Duodenal mucosa (tissue), 2 donors: ENCODE data around the gene LYPD6.
"Not testable (repeated sequence)": the region's sequence is repeated elsewhere in the genome, so short reads cannot be mapped to it uniquely, and the experiment has no call there.

ENCODE experiments used
- H3K27ac ChIP-seq: one replicate; pipeline ENCODE4 v1.7.0; 2013; ENCODE audit warnings: low read depth, low read length
- H3K27me3 ChIP-seq, 2 donors: one replicate each; pipeline ENCODE4 v1.7.0; 2013; ENCODE audit warnings: low read length in 2 of 2, control low read depth in 1 of 2; ENCODE audit not compliant: insufficient read depth in 2 of 2, control insufficient read depth in 1 of 2
- H3K36me3 ChIP-seq, 2 donors: one replicate each; pipeline ENCODE4 v1.7.0; 2013; ENCODE audit warnings: low read length in 2 of 2, control low read depth in 1 of 2; ENCODE audit not compliant: insufficient read depth in 2 of 2, control insufficient read depth in 1 of 2
- H3K4me1 ChIP-seq, 2 donors: one replicate each; pipeline ENCODE4 v1.7.0; 2013; ENCODE audit warnings: low read length in 2 of 2, control low read depth in 1 of 2; ENCODE audit not compliant: insufficient read depth in 2 of 2, control insufficient read depth in 1 of 2
- H3K4me3 ChIP-seq, 2 donors: one replicate each; pipeline ENCODE4 v1.7.0; 2013; ENCODE audit warnings: low read length in 2 of 2, low read depth in 1 of 2
- H3K9ac ChIP-seq, 2 donors: one replicate each; pipeline ENCODE4 v1.7.0; 2013; ENCODE audit warnings: low read length in 2 of 2, low read depth in 1 of 2
- H3K9me3 ChIP-seq, 2 donors: one replicate each; pipeline ENCODE4 v1.7.0; 2013; ENCODE audit warnings: low read length in 2 of 2, control low read depth in 1 of 2; ENCODE audit not compliant: control insufficient read depth in 1 of 2

The LYPD6 gene

GRCh38 chr2:149487189-149487588 lies 156.8 kb downstream of the LYPD6 start:
- Histone ChIP-seq H3K36me3 (no peaks in the 10 kb centered on the region), H3K4me1 (no peaks in the 10 kb centered on the region), H3K27ac (no peak overlapping the region)

GRCh38 chr2:149488706-149489440 lies 158.5 kb downstream of the LYPD6 start:
- H3K4me1 ChIP-seq: no peaks in the 10 kb centered on the region
- H3K36me3 ChIP-seq: no peaks in the 10 kb centered on the region
- no peaks in the 10 kb centered on the region for H3K9me3 ChIP-seq
- H3K4me3 ChIP-seq: no peak overlapping the region
- no peak overlapping the region for H3K9ac ChIP-seq
- peaks cover 0 to 9% of the 10 kb centered on the region in 2 donors for H3K27me3 ChIP-seq
- no peak overlapping the region for H3K27ac ChIP-seq

More at GRCh38 chr2:149487189-149487588, 156.8 kb downstream of the LYPD6 start:
- Histone ChIP-seq H3K4me3 (no peak overlapping the region), H3K27me3 (peaks cover 0 to 9% of the 10 kb centered on the region in 2 donors), H3K9me3 (no peaks in the 10 kb centered on the region), H3K9ac (no peak overlapping the region)

DNA sequence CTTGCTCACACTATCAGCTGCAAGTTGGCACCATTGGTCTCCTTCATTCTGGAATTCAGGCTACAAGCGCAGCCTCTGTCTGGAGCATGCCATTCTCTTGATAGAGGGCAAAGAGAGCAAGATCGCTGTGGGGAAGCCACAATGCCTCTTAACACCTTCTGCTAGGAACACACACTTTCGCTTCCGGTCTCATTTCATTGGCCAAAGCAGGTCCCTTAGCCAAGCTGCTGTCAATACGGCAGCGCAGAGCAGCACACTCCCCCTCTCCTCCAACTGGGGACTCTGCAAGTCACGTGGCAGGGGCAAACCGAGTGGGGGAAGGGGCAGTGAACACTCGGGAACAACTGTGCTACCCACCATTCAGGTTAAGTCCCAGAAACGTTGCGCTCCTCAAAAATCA lies 159.1 kb downstream of the LYPD6 start:
- Histone ChIP-seq H3K27ac (no peak overlapping the region), H3K27me3 (peaks cover 0 to 9% of the 10 kb centered on the region in 2 donors), H3K4me3 (no peak overlapping the region), H3K9me3 (no peaks in the 10 kb centered on the region), H3K9ac (no peak overlapping the region), H3K36me3 (no peaks in the 10 kb centered on the region), H3K4me1 (no peaks in the 10 kb centered on the region)

- no peaks in the 10 kb centered on the region for H3K4me1 ChIP-seq
- no peak overlapping the region for H3K4me3 ChIP-seq
- no peak overlapping the region for H3K27ac ChIP-seq
- H3K9ac ChIP-seq: no peak overlapping the region
- H3K27me3 ChIP-seq: peaks cover 0 to 9% of the 10 kb centered on the region in 2 donors
- H3K36me3 ChIP-seq: no peaks in the 10 kb centered on the region
- no peaks in the 10 kb centered on the region for H3K9me3 ChIP-seq
Measured at GRCh38 chr2:149490296-149490695, 159.9 kb downstream of the LYPD6 start.

- Histone ChIP-seq H3K4me3 (no peak overlapping the region), H3K36me3 (no peaks in the 10 kb centered on the region), H3K27me3 (peaks cover 0 to 9% of the 10 kb centered on the region in 2 donors), H3K9ac (no peak overlapping the region), H3K9me3 (no peaks in the 10 kb centered on the region), H3K4me1 (no peaks in the 10 kb centered on the region), H3K27ac (no peak overlapping the region)
Measured at GRCh38 chr2:149492923-149493322, 162.5 kb downstream of the LYPD6 start.

DNA sequence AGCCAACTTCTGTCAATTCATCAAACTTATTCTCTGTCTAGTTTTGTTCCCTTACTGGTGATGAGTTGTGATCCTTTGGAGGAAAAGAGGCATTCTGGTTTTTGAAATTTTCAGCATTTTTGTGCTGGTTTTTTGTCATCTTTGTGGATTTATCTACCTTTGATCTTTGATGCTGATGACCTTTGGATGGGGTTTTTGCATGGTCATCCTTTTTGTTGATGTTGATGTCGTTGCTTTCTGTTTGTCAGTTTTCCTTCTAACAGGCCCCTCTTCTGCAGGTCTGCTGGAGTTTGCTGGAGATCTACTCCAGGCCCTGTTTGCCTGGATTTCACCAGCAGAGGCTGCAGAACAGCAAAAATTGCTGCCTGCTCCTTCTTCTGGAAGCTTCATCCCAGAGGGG lies 168.8 kb downstream of the LYPD6 start:
- H3K4me3 ChIP-seq, H3K9ac ChIP-seq, H3K27ac ChIP-seq, H3K27me3 ChIP-seq, H3K9me3 ChIP-seq, H3K4me1 ChIP-seq, H3K36me3 ChIP-seq: not testable (repeated sequence)

DNA sequence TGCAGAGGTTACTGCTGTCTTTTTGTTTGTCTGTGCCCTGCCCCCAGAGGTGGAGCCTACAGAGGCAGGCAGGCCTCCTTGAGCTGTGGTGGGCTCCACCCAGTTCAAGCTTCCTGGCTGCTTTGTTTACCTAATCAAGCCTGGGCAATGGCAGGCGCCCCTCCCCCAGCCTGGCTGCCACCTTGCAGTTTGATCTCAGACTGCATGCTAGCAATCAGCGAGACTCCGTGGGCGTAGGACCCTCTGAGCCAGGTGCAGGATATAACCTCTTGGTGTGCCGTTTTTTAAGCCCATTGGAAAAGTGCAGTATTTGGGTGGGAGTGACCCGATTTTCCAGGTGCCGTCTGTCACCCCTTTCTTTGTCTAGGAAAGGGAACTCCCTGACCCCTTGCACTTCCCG lies 176.4 kb downstream of the LYPD6 start:
- not testable (repeated sequence) for H3K9me3 ChIP-seq, H3K27me3 ChIP-seq, H3K27ac ChIP-seq, H3K4me1 ChIP-seq, H3K4me3 ChIP-seq, H3K36me3 ChIP-seq, H3K9ac ChIP-seq

- Histone ChIP-seq H3K36me3 (no peaks in the 10 kb centered on the region), H3K4me1 (no peaks in the 10 kb centered on the region), H3K27me3 (peaks cover 0 to 4% of the 10 kb centered on the region in 2 donors), H3K4me3 (no peak overlapping the region), H3K9ac (no peak overlapping the region), H3K27ac (no peak overlapping the region), H3K9me3 (no peaks in the 10 kb centered on the region)
Measured at GRCh38 chr2:149507974-149508373, 177.6 kb downstream of the LYPD6 start.

DNA sequence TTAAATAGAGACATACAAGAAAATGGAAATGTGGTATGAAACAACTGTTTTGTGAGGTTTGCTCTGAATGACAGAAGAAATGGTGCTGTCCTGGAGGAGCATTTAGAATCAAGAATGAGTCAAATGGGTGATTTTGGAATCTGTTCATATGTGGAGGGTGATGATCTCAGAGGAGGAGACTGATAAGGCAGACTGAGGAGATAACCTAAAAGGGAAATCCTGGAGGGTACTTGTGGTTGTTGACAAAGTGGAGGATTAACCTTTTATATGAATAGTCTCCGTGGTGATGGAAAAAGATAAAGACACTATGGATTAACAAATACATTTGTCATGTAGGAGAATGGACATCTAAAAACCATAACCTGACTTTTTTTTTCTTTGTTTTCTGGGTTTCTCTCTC lies 183.1 kb downstream of the LYPD6 start:
- Histone ChIP-seq H3K36me3 (no peaks in the 10 kb centered on the region), H3K27me3 (peaks cover 0 to 4% of the 10 kb centered on the region in 2 donors), H3K4me3 (no peak overlapping the region), H3K4me1 (no peaks in the 10 kb centered on the region), H3K9ac (no peak overlapping the region), H3K27ac (no peak overlapping the region), H3K9me3 (no peaks in the 10 kb centered on the region)
